Right renal pelvis (tissue), 4 donors: ENCODE results near the gene SNRNP40. TPM values are rescaled to one million over a fixed set of nuclear protein-coding genes. Genes with fewer than 3 reads are reported as not detected.
"Not testable (repeated sequence)": the region's sequence is repeated elsewhere in the genome, so short reads cannot be mapped to it uniquely, and the experiment has no call there.

Experiments used
- DNase-seq, 4 donors: peaks; one replicate each; pipeline ENCODE4 v3.0.0-alpha.2; 2013; ENCODE audit warnings: low read depth in 4 of 4, low spot score in 3 of 4, missing footprints in 1 of 4
- polyA plus RNA-seq, 4 donors: library from polyadenylated mRNA; unstranded; fragments of 120-200 nt; gene quantifications; one replicate each; pipeline ENCODE4 v1.2.1, GENCODE V29; 2013; ENCODE audit not compliant: insufficient read length in 4 of 4

The SNRNP40 gene
- polyA plus RNA-seq, 4 donors = 64.0 to 69.9 (median 67.9) TPM

- not testable (repeated sequence) for DNase-seq
Observed at GRCh38 chr1:31287791-31288190, 8.8 kb downstream of the SNRNP40 start.

GRCh38 chr1:31282426-31282825, 14.2 kb downstream of the SNRNP40 start:
- not testable (repeated sequence) for DNase-seq

DNA sequence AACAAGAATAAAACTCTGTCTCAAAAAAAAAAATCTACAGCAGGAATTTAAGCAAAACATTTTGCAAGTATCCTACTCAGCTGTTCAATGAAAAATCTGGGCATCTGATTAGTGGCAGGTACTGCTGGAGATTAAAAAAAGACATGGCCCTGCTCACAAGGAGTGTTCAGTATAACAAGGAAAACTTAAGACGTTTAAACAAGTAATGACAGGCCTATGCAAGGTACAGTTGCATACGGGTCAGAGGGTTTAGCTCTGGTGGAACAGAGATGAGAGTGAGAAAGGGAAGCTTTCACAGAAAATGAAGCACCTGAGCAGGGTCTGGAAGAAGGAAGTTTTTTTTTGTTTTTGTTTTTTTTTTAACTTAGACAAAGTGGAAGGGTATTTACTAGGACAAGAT, 23.0 kb downstream of the SNRNP40 start:
- DNase-seq = no peak

- DNase-seq = no peak
Observed at GRCh38 chr1:31272369-31272768, 24.2 kb downstream of the SNRNP40 start.

DNA sequence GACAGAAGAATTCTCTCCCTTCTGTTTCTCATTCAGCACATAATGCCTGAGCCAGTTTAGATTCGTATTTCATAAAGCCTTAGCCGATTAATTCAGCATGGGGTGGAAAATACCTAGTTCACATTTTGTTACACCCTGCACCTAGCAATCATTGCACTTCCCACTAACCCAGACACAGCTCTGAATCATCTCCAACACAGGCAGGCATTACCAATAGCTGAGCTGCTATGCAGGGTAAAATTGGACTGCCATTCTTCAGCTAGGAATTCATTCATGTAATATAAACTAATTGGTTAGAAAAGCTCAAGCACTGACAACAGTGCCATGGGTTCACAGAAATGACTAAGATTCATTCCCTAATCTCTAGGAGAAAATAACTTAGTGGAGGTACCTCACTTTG, 30.0 kb downstream of the SNRNP40 start:
- no peak for DNase-seq

- no peak for DNase-seq
Observed at GRCh38 chr1:31264790-31265386, 31.7 kb downstream of the SNRNP40 start.

- DNase-seq = no peak
Observed at GRCh38 chr1:31263408-31263807, 33.2 kb downstream of the SNRNP40 start.

DNA sequence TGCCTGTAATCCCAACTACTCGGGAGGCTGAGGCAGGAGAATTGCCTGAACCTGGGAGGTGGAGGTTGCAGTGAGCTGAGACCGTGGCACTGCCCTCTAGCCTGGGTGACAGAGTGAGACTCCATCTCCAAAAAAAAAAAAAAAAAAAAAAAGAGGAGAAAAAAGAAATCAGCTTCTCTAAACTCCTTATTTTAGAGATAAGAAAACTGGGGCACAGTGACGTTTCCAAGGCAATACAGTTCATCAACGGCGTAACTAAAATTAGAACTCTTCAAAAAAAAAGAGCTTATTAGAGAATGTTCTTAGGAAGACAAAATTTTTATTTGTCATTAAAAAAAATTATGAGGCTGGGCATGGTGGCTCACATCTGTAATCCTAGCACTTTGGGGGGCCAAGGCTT, 34.2 kb downstream of the SNRNP40 start:
- DNase-seq = not testable (repeated sequence)

- DNase-seq = no peak
Observed at GRCh38 chr1:31261916-31262315, 34.7 kb downstream of the SNRNP40 start.

DNA sequence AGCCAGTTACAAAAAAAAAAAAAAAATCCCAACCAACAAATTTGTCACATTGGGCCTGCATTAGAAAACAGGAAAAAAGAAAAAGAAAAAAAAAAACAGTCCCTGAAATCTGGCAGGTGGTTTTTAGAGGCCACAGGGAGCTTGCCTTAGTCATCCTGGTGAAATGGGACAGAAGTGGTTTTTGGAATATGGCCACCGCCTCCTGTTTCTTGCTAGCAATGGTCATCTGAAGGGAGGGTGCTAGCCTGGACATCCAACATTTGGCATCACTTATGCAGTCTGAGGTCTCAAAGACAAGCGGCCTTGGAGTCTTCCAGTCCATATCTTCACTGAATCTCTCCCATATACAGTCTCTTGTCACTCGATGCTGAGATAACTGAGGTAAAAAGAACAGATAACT, 36.8 kb downstream of the SNRNP40 start:
- DNase-seq = no peak

DNA sequence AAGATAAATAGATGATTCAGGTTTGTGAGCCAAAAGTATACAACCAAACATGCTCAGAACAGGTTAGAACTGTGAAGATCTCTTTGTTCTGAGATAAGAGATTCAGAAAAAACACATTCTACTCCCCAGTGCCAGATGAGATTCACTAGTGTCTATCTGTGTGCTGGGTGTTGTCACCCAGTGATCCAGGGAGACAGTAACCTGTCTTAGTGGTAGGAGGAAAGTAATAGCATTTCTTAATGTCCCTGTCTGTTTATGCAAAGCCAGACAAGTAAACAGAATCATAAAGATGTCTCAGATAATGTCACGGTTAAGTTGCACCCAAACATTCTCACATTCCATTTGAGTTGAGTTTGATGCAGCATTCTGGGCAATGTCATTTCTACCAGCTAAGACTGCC, 38.0 kb downstream of the SNRNP40 start:
- DNase-seq = no peak

GRCh38 chr1:31257213-31257612, 39.4 kb downstream of the SNRNP40 start:
- DNase-seq = no peak

GRCh38 chr1:31249854-31250253, 46.7 kb downstream of the SNRNP40 start:
- no peak for DNase-seq

- DNase-seq = no peak
Observed at GRCh38 chr1:31248276-31248675, 48.3 kb downstream of the SNRNP40 start.

DNA sequence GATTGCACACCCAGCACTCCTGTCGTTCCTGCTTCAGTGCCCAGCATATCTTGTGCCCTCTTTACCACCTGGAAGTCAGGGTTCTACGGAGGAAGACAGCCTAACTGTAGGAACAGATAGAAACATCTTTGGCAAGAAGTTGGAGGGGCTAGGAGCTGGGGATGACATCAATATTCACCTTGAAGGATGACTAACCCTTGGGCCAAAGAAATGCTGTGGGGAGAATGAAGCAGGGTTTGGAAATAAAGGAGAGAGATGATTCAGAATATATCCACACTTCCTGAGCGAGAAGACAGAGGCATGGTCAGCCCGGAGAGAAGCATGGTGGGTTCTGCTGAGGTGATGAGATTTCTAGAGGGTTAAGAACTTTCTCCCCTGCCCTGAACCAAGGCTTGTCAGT, 52.3 kb downstream of the SNRNP40 start:
- no peak for DNase-seq

- DNase-seq = no peak
Observed at GRCh38 chr1:31243501-31244286, 52.9 kb downstream of the SNRNP40 start.

- no peak for DNase-seq
Observed at GRCh38 chr1:31241321-31241720, 55.3 kb downstream of the SNRNP40 start.

GRCh38 chr1:31239653-31240241, 56.8 kb downstream of the SNRNP40 start, which contains the start of gene NKAIN1:
Gene NKAIN1 (minus strand): TSS chr1:31239887. CDS start chr1:31239547, 340 bp downstream.
- DNase-seq = no peak

GRCh38 chr1:31238986-31239613, 57.5 kb downstream of the SNRNP40 start:
- no peak for DNase-seq

DNA sequence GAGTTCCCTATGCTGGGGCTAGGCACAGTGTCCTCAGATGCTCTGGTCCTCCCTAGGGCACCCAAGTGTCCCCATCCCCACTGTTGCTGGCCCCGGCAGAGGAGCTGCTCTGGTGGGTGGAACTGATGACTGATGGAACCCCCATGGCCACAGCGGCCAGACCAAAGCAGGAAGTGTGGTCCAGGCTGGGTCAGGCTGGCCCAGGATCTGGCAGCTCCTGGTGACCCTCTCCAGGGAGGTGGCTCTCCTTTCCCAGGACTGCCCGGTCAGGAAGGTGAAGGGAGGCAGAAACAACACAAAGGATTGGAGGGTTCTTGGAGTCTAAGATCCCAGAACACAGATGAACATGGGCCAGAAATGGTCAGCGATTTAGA, 58.0 kb downstream of the SNRNP40 start:
- DNase-seq = no peak

DNA sequence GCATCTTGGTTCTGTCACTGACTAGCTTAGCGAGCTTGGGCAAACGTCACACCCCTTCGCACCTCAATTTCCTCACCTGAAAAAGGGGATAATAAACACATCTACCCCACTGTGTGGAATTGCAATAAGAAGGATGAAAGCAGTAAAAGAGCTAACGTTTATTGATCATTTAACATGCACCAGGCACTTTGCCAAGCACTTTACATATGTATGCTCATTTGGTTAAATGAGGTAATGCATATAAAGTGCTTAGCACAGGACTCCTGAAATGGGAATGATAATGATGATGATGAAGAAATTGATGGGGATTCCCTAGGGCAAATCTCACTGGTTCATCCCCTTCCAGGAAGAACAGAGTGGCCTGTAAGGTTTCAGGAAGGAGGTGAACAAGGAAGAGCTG, 61.7 kb downstream of the SNRNP40 start:
- no peak for DNase-seq
